ENCODE results near the gene CHADL. TPM values are rescaled to one million over a fixed set of nuclear protein-coding genes. Genes with fewer than 3 reads are reported as not detected.

CHADL gene
- total and polyA plus RNA-seq, 10 of the 15 experiments (the other 5 are each of a cell fraction or from before 2014, with no cell fraction given) = 0.24 TPM; not detected in 9

GRCh38 chr22:41262250-41262765, 21.6 kb upstream of the CHADL start:
- no peak overlapping the region for H3K4me3 ChIP-seq
- ChIA-PET RAD21 (ENCODE audit: unreplicated experiment) (interaction anchor here (1.1 to 1.2 kb wide), 2 partner anchors 39 to 340 kb away, joined by 3 read pairs; partner anchors contain the start of gene ZC3H7B), SMC1A (ENCODE audit: uncharacterized antibody, unreplicated experiment) (no interaction called here), POLR2A (interaction anchor here (0.5 kb wide), 1 partner anchor 292 kb away, joined by 4 read pairs; no protein-coding TSS in a partner anchor), CTCF (no interaction called here)
- ATAC-seq = no peak
- H3K9me3 ChIP-seq (replicated peaks; ENCODE audit: control insufficient read depth, insufficient read depth, low read length) = no peaks in the 10 kb centered on the region
- no peak overlapping the region for H2AFZ ChIP-seq (ENCODE audit: control insufficient read depth, low read depth, low read length)
- 95% methylated on average over 15 of the region's 15 CpGs for WGBS (ENCODE audit: insufficient coverage, insufficient replicate concordance, low lambda C conversion rate, missing lambda C conversion rate)
- peaks cover 28 to 52% of the 10 kb centered on the region in 2 experiments; a peak in 3 of 4 replicates for H3K36me3 ChIP-seq (ENCODE audit: control insufficient read depth in 2 of 2, insufficient read depth in 2 of 2, low read length in 1 of 2)
- no peaks in the 10 kb centered on the region for H4K20me1 ChIP-seq (ENCODE audit: control insufficient read depth, insufficient read depth)
- no peak overlapping the region for H3K4me2 ChIP-seq (ENCODE audit: control insufficient read depth, insufficient read depth)
- no peak for DNase-seq (ENCODE audit: low read depth, low spot score)
- in situ Hi-C loops (cut with MboI) (no loop called here), intact Hi-C loops (cut with micrococcal nuclease; ENCODE audit: unreplicated experiment) (no loop called here)
- no peaks in the 10 kb centered on the region for H3K79me2 ChIP-seq (ENCODE audit: control insufficient read depth, insufficient read depth, low read length)
- H3K27ac ChIP-seq (ENCODE audit: control insufficient read depth, insufficient read depth) = no peak overlapping the region
- no peak for FAIRE-seq
- H3K9ac ChIP-seq (ENCODE audit: control insufficient read depth, insufficient read depth, low read length) = no peak overlapping the region
- H3K4me1 ChIP-seq (ENCODE audit: control insufficient read depth, insufficient read depth, low read length) = no peaks in the 10 kb centered on the region
- no peaks in the 10 kb centered on the region for H3K27me3 ChIP-seq (replicated peaks in 1 of 2; ENCODE audit: control insufficient read depth in 2 of 2, insufficient read depth in 2 of 2, low read length in 1 of 2)
- no TSS peak for BruUV-seq (replicated peaks)
- no peak for TF ChIP-seq CHD2 (IDR thresholded peaks at IDR 0.05; ENCODE audit: borderline replicate concordance, low read depth, low read length)
- no peak for TF ChIP-seq CBX3 (IDR thresholded peaks at IDR 0.05; ENCODE audit: borderline replicate concordance, low read depth)
- TF ChIP-seq ZNF217 (IDR thresholded peaks at IDR 0.05) = no peak
- no peak for TF ChIP-seq USF1 (IDR thresholded peaks at IDR 0.05; ENCODE audit: borderline replicate concordance, extremely low read length, insufficient read depth, low read depth, low read length)
- TF ChIP-seq NFYA (IDR thresholded peaks at IDR 0.05; ENCODE audit: borderline replicate concordance, low read depth, low read length) = no peak
- no peak for TF ChIP-seq ELK1 (IDR thresholded peaks at IDR 0.05; ENCODE audit: low read depth, low read length)
- TF ChIP-seq IRF3 (IDR thresholded peaks at IDR 0.05) = no peak
- no peak for TF ChIP-seq PBX3 (IDR thresholded peaks at IDR 0.05; ENCODE audit: insufficient replicate concordance, low read depth, low read length)
- no peak for TF ChIP-seq ZZZ3 (IDR thresholded peaks at IDR 0.05; ENCODE audit: control insufficient read depth, insufficient read length, low read depth)
- no peak for TF ChIP-seq TAF1 (IDR thresholded peaks at IDR 0.05; ENCODE audit: borderline replicate concordance, low read depth, low read length)
- TF ChIP-seq EGR1 (IDR thresholded peaks at IDR 0.05; ENCODE audit: borderline replicate concordance in 1 of 2, low read depth in 2 of 2, low read length in 2 of 2) = no peak
- no peak for TF ChIP-seq ZSCAN29 (IDR thresholded peaks at IDR 0.05)
- no peak for TF ChIP-seq ZNF207 (IDR thresholded peaks at IDR 0.05; ENCODE audit: borderline replicate concordance)
- TF ChIP-seq KDM1A (IDR thresholded peaks at IDR 0.05; ENCODE audit: borderline replicate concordance) = no peak
- no peak for TF ChIP-seq WRNIP1 (IDR thresholded peaks at IDR 0.05; ENCODE audit: borderline replicate concordance, low read depth, low read length)
- TF ChIP-seq SKIL (IDR thresholded peaks at IDR 0.05; ENCODE audit: low read depth, poor library complexity, severe bottlenecking) = no peak
- no peak for TF ChIP-seq ASH2L (IDR thresholded peaks at IDR 0.05; ENCODE audit: borderline replicate concordance, low read depth)
